Activated naive CD8-positive, alpha-beta T cell treated with anti-CD3 and anti-CD28 coated beads, Interleukin-2, amount 10 ng/mL, durations not matched to agents 7 days and 5 days (primary cell): ENCODE measurements around the gene TRPM1. TPM values are rescaled to one million over a fixed set of nuclear protein-coding genes. Genes with fewer than 3 reads are reported as not detected.

ENCODE experiments used
- ATAC-seq: fragments of 150-1000 bp; cut with Tn5 transposase; one replicate; pipeline ENCODE4 v1.10.0; 2021; ENCODE audit warnings: low read depth, moderate library complexity
- POLR2A ChIA-PET: fragments of 350-600 bp; sonication (Branson Sonifier 250); formaldehyde crosslinking; loops from one replicate; lab custom pipeline; 2021; ENCODE audit warnings: antibody characterized with exemption; lab: Charles Lee
- DNase-seq: peaks from one replicate; pipeline ENCODE4 v3.0.0; 2021
- H3K27ac Mint-ChIP-seq: one replicate; pipeline ENCODE4 v1.8.0; 2022; ENCODE audit warnings: mild to moderate bottlenecking, mixed read lengths
- H3K27me3 Mint-ChIP-seq: one replicate; pipeline ENCODE4 v1.8.0; 2022; ENCODE audit warnings: mild to moderate bottlenecking, moderate library complexity, mixed read lengths
- H3K36me3 Mint-ChIP-seq: one replicate; pipeline ENCODE4 v1.8.0; 2021; ENCODE audit warnings: mild to moderate bottlenecking, mixed read lengths
- H3K4me1 Mint-ChIP-seq: one replicate; pipeline ENCODE4 v1.8.0; 2021; ENCODE audit warnings: mixed read lengths
- H3K4me3 Mint-ChIP-seq: one replicate; pipeline ENCODE4 v1.8.0; 2022; ENCODE audit warnings: mild to moderate bottlenecking, moderate library complexity, mixed read lengths
- H3K9me3 Mint-ChIP-seq: one replicate; pipeline ENCODE4 v1.8.0; 2021; ENCODE audit warnings: mixed read lengths
- total RNA-seq, 2 experiments: library from RNA; stranded (reverse); gene quantifications; one replicate each; pipeline ENCODE4 v1.2.3, GENCODE V29; 2021

Gene TRPM1
- total RNA-seq, 2 experiments from 2014 or later = not detected

GRCh38 chr15:31024979-31025378, 76.5 kb downstream of the TRPM1 start:
- Mint-ChIP-seq H3K27me3 (peaks cover 22% of the 10 kb centered on the region), H3K27ac (no peak overlapping the region)

GRCh38 chr15:31024330-31024729, 77.2 kb downstream of the TRPM1 start:
- Mint-ChIP-seq H3K36me3 (peaks cover 4% of the 10 kb centered on the region), H3K27me3 (peaks cover 19% of the 10 kb centered on the region), H3K27ac (no peak overlapping the region), H3K4me3 (no peak overlapping the region), H3K4me1 (peaks cover 7% of the 10 kb centered on the region), H3K9me3 (peaks cover 3% of the 10 kb centered on the region)
- ATAC-seq (no peak), DNase-seq (no peak)
- POLR2A ChIA-PET = interaction anchor here (1.7 kb wide), 1 partner anchor 10 kb away, joined by 4 read pairs; no protein-coding TSS in a partner anchor

More at GRCh38 chr15:31024979-31025378, 76.5 kb downstream of the TRPM1 start:
- peaks cover 3% of the 10 kb centered on the region for H3K9me3 Mint-ChIP-seq
- POLR2A ChIA-PET = no interaction called here
- ATAC-seq (no peak), DNase-seq (no peak)
- H3K4me3 Mint-ChIP-seq = no peak overlapping the region
- H3K4me1 Mint-ChIP-seq = peaks cover 7% of the 10 kb centered on the region
- peaks cover 5% of the 10 kb centered on the region for H3K36me3 Mint-ChIP-seq

GRCh38 chr15:31023841-31024240, 77.7 kb downstream of the TRPM1 start:
- POLR2A ChIA-PET = interaction anchor here (1.7 kb wide), 1 partner anchor 10 kb away, joined by 4 read pairs; no protein-coding TSS in a partner anchor
- Mint-ChIP-seq H3K4me1 (peaks cover 7% of the 10 kb centered on the region), H3K27ac (no peak overlapping the region), H3K9me3 (peaks cover 3% of the 10 kb centered on the region), H3K4me3 (no peak overlapping the region), H3K36me3 (peaks cover 2% of the 10 kb centered on the region), H3K27me3 (peaks cover 14% of the 10 kb centered on the region)
- ATAC-seq = no peak
- no peak for DNase-seq

DNA sequence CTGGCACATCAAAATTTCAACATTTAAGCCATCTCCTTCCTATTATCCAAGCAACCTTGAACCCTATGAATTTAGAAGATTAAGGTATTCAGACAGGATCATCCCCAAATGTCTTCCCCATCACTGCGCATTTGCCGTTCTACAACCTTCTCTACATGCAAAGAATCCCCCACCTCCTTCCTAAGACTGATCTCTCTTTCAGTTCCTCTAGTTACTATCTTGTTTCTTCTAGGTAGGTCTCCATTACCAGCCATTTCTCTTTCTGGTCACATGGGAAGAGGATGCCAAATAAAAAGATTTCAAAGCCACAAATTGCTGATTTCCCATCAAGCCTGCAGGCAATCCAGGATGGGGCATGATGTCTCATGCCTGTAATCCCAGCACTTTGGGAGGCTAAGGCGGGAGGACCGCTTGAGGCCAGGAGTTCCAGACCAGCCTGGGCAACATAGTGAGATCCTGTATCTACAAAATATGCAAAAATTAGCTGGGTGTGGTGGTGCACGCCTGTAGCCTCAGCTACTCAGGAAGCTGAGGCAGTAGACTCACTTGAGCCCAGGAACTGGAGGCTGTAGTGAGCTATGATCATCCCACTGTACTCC, 80.4 kb downstream of the TRPM1 start:
- DNase-seq (no peak), ATAC-seq (no peak)
- POLR2A ChIA-PET = interaction anchor here (0.7 kb wide), 2 partner anchors 13 to 188 kb away, joined by 4 to 5 read pairs; no protein-coding TSS in a partner anchor
- peaks cover 2% of the 10 kb centered on the region for H3K9me3 Mint-ChIP-seq
- H3K4me1 Mint-ChIP-seq = peaks cover 5% of the 10 kb centered on the region
- no peak overlapping the region for H3K4me3 Mint-ChIP-seq
- H3K27me3 Mint-ChIP-seq = peaks cover 4% of the 10 kb centered on the region
- H3K27ac Mint-ChIP-seq = no peak overlapping the region
- peaks cover 2% of the 10 kb centered on the region for H3K36me3 Mint-ChIP-seq

DNA sequence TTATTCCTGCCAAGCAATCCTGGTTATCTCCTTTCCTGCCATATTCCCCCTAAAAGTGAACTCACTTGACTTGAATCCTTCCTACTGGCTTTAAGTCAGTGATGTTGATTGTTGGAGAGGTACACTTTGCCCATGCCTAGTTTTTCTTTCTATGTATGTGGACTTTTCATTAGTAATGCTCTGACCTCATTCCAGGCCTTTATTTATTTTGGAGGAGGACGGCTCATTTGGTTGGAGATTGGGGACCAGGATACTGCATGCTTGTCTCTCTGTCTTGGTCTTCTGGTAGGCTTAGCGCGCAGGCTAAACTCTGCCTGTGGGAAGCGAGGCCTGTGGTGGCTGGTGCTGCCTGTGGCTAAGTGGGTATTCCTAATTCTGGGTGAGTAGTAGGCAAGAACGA, 81.0 kb downstream of the TRPM1 start:
- DNase-seq (no peak), ATAC-seq (no peak)
- POLR2A ChIA-PET = no interaction called here
- H3K27me3 Mint-ChIP-seq = peaks cover 4% of the 10 kb centered on the region
- H3K9me3 Mint-ChIP-seq = peaks cover 2% of the 10 kb centered on the region
- peaks cover 4% of the 10 kb centered on the region for H3K36me3 Mint-ChIP-seq
- H3K4me3 Mint-ChIP-seq = no peak overlapping the region
- H3K4me1 Mint-ChIP-seq = peaks cover 8% of the 10 kb centered on the region
- no peak overlapping the region for H3K27ac Mint-ChIP-seq

DNA sequence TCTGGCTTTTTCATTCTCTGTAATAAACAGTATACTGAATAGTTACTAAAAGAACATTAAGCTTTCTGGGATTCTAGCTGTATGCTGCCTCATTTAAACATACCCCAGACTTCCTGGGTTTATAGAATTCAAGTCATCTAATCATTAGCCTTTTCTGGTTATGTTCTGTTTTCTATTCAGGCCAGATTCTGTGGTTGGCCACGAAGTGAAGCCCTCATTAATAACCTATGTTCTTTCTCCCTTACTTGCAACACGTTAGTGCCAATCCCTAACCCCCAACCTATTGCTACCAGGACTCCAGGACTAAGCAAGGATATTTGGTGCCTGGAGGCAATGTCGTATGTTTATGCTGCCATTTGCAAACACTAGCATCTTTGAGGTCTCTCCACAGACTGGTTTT, 81.5 kb downstream of the TRPM1 start:
- ATAC-seq = no peak
- peaks cover 4% of the 10 kb centered on the region for H3K27me3 Mint-ChIP-seq
- POLR2A ChIA-PET = no interaction called here
- H3K27ac Mint-ChIP-seq = no peak overlapping the region
- H3K4me3 Mint-ChIP-seq = no peak overlapping the region
- H3K36me3 Mint-ChIP-seq = peaks cover 6% of the 10 kb centered on the region
- peaks cover 10% of the 10 kb centered on the region for H3K4me1 Mint-ChIP-seq
- peaks cover 4% of the 10 kb centered on the region for H3K9me3 Mint-ChIP-seq
- no peak for DNase-seq

DNA sequence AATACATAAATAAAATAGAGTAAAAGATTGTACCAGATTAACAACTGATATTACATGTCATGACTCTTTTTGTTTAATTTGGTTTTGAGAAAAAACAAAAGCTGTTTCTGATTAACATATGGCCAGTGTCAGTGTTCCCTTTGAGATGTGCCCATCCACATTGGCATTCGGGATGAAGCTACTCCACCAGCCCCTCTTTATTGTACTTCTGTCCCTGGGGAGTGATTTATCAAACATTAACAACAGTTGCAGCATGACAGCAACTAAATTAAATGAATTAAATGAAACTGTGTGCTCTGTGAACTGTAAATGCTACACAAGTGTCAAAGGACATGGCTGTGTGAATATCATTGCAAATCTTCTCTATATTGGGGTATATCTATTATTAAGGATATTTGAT, 84.2 kb downstream of the TRPM1 start:
- no peak for DNase-seq
- Mint-ChIP-seq H3K27ac (no peak overlapping the region), H3K27me3 (peaks cover 2% of the 10 kb centered on the region), H3K36me3 (peaks cover 12% of the 10 kb centered on the region), H3K4me3 (no peak overlapping the region), H3K9me3 (peaks cover 9% of the 10 kb centered on the region), H3K4me1 (peaks cover 18% of the 10 kb centered on the region)
- ATAC-seq = no peak
- POLR2A ChIA-PET = no interaction called here

DNA sequence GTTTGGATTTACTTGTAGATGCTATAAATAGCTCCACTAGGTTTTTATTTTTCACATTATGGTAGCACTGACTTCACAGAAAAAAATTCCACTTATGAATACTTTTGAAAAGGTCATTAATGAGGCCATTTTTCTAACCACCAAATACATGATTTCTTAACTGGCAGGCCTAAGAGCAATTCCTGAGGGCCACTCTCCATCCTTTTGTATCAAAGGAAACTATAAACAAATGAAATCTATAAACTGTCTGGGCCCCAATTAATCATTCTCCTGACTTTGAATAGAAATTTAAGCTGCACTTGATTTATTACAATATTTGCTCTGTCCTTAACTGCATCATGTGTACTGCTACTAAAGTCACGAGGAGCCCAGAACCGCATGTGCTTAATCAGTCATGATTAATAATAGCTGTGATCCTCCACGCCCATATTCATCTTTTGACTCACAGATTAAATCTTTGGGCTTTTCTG, 85.0 kb downstream of the TRPM1 start:
- H3K36me3 Mint-ChIP-seq = peaks cover 14% of the 10 kb centered on the region
- DNase-seq (no peak), ATAC-seq (no peak)
- H3K9me3 Mint-ChIP-seq = peaks cover 11% of the 10 kb centered on the region
- H3K4me1 Mint-ChIP-seq = peaks cover 18% of the 10 kb centered on the region
- no peak overlapping the region for H3K27ac Mint-ChIP-seq
- POLR2A ChIA-PET = no interaction called here
- H3K4me3 Mint-ChIP-seq = no peak overlapping the region
- H3K27me3 Mint-ChIP-seq = no peaks in the 10 kb centered on the region

DNA sequence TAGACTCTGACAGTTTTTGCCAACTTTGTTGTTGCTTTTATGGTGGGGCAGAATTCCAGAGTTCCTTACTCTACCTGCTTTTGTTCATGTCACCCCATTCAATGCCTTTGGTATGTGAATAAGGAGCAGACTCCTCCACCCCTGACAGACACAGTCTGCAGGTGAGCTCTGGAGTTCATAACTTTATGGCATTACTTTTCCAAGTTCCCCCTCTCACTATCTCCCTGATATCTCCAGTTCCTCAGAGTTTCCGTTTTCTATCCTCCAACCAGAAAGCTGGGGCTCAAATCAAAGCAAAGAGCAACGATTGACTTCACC, 87.0 kb downstream of the TRPM1 start:
- DNase-seq (no peak), ATAC-seq (no peak)
- Mint-ChIP-seq H3K4me1 (peaks cover 18% of the 10 kb centered on the region), H3K36me3 (peaks cover 14% of the 10 kb centered on the region), H3K9me3 (peaks cover 9% of the 10 kb centered on the region), H3K27ac (peak overlapping the region; percentile 67), H3K4me3 (peak overlapping the region; percentile 38), H3K27me3 (no peaks in the 10 kb centered on the region)
- POLR2A ChIA-PET = interaction anchor here (0.6 to 2.4 kb wide), 6 partner anchors 9 to 153 kb away, joined by 3 to 20 read pairs (median 5); partner anchors contain the start of gene MTMR10

- peak overlapping the region; percentile 38 for H3K4me3 Mint-ChIP-seq
- H3K27me3 Mint-ChIP-seq = peaks cover 2% of the 10 kb centered on the region
- H3K9me3 Mint-ChIP-seq = peaks cover 11% of the 10 kb centered on the region
- H3K36me3 Mint-ChIP-seq = peaks cover 17% of the 10 kb centered on the region
- POLR2A ChIA-PET = interaction anchor here (0.6 to 2.4 kb wide), 10 partner anchors 8 to 153 kb away, joined by 3 to 20 read pairs (median 4); partner anchors contain the start of gene MTMR10
- DNase-seq (no peak), ATAC-seq (peak; percentile 95)
- peaks cover 21% of the 10 kb centered on the region for H3K4me1 Mint-ChIP-seq
- peak overlapping the region; percentile 67 for H3K27ac Mint-ChIP-seq
Observed at GRCh38 chr15:31013863-31014607, 87.5 kb downstream of the TRPM1 start.

GRCh38 chr15:31012455-31012854, 89.1 kb downstream of the TRPM1 start:
- POLR2A ChIA-PET = no interaction called here
- Mint-ChIP-seq H3K36me3 (peaks cover 17% of the 10 kb centered on the region), H3K9me3 (peaks cover 11% of the 10 kb centered on the region), H3K4me1 (peaks cover 24% of the 10 kb centered on the region), H3K4me3 (no peak overlapping the region), H3K27me3 (peaks cover 3% of the 10 kb centered on the region), H3K27ac (no peak overlapping the region)
- ATAC-seq = no peak
- no peak for DNase-seq

GRCh38 chr15:31010036-31010435, 91.5 kb downstream of the TRPM1 start:
- ATAC-seq (no peak), DNase-seq (no peak)
- Mint-ChIP-seq H3K36me3 (peaks cover 13% of the 10 kb centered on the region), H3K4me1 (peaks cover 24% of the 10 kb centered on the region), H3K27ac (no peak overlapping the region), H3K4me3 (no peak overlapping the region), H3K9me3 (peaks cover 9% of the 10 kb centered on the region), H3K27me3 (peaks cover 22% of the 10 kb centered on the region)
- POLR2A ChIA-PET = no interaction called here

- DNase-seq = no peak
- Mint-ChIP-seq H3K4me1 (peaks cover 24% of the 10 kb centered on the region), H3K36me3 (peaks cover 3% of the 10 kb centered on the region), H3K4me3 (no peak overlapping the region), H3K27ac (no peak overlapping the region), H3K27me3 (peaks cover 29% of the 10 kb centered on the region), H3K9me3 (peaks cover 2% of the 10 kb centered on the region)
- POLR2A ChIA-PET = interaction anchor here (1.1 to 4.2 kb wide), 2 partner anchors 8 to 14 kb away, joined by 3 to 25 read pairs; partner anchors contain the start of gene MTMR10
- ATAC-seq = no peak
Observed at GRCh38 chr15:31005660-31006059, 95.9 kb downstream of the TRPM1 start.
